ENCODE data around the gene MARVELD2. TPM values are rescaled to one million over a fixed set of nuclear protein-coding genes. Genes with fewer than 3 reads are reported as not detected.
A peak's percentile ranks its signal among the peaks of the same experiment; 100 is the strongest.

Gene MARVELD2
- total and polyA plus RNA-seq, 2 of the 13 experiments (the other 11 are each of a cell fraction or from before 2014, with no cell fraction given): 11.1 to 15.4 TPM

DNA sequence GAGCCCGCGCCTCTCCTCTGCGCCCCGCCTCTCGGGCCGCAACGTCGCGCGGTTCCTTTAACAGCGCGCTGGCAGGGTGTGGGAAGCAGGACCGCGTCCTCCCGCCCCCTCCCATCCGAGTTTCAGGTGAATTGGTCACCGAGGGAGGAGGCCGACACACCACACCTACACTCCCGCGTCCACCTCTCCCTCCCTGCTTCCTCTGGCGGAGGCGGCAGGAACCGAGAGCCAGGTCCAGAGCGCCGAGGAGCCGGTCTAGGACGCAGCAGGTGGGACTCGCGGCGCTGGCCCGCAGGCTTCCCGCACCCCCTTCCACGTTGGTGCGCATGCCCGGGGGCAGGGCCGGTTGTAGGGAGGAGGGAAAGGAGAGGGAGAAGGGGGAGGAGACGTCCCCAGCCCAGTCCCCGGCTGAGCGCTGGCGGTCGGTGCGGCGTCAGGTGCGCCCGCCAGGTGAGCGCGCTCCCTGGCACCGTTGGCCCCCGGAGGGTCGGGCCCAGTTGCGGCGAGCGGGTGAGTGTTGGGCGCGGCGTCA is 77.5 kb downstream of the MARVELD2 start, which contains the start of gene OCLN (continued):
- TF ChIP-seq, protein P1, sequence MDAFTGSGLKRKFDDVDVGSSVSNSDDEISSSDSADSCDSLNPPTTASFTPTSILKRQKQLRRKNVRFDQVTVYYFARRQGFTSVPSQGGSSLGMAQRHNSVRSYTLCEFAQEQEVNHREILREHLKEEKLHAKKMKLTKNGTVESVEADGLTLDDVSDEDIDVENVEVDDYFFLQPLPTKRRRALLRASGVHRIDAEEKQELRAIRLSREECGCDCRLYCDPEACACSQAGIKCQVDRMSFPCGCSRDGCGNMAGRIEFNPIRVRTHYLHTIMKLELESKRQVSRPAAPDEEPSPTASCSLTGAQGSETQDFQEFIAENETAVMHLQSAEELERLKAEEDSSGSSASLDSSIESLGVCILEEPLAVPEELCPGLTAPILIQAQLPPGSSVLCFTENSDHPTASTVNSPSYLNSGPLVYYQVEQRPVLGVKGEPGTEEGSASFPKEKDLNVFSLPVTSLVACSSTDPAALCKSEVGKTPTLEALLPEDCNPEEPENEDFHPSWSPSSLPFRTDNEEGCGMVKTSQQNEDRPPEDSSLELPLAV (CRISPR knock-in tag; conservative IDR thresholded peaks at IDR 0.05; ENCODE audit: low read depth): no peak
- TF ChIP-seq THYN1 (CRISPR knock-in tag; IDR thresholded peaks at IDR 0.05; ENCODE audit: borderline replicate concordance, low read depth) (no peak), ISL2 (CRISPR knock-in tag; IDR thresholded peaks at IDR 0.05) (peak; percentile 6; the same call in 1 of the 2 replicates), SOX5 (CRISPR knock-in tag; IDR thresholded peaks at IDR 0.05; ENCODE audit: borderline replicate concordance) (peak; percentile 60; the same call in 1 of the 2 replicates), ZNF543 (CRISPR knock-in tag; IDR thresholded peaks at IDR 0.05) (peak; percentile 72; the same call in 1 of the 2 replicates), ZNF792 (CRISPR knock-in tag; IDR thresholded peaks at IDR 0.05) (peak; percentile 56; the same call in 1 of the 2 replicates), SIN3A (IDR thresholded peaks at IDR 0.05; ENCODE audit: borderline replicate concordance, low read depth, low read length) (peak; percentile 32; the same call in 1 of the 2 replicates), ZNF607 (CRISPR knock-in tag; IDR thresholded peaks at IDR 0.05; ENCODE audit: borderline replicate concordance) (peak; percentile 78; the same call in 1 of the 2 replicates), ZNF383 (CRISPR knock-in tag; IDR thresholded peaks at IDR 0.05; ENCODE audit: borderline replicate concordance) (0 out of 2 replicates have a peak, but pooled peaks have one; percentile 24), KLF12 (CRISPR knock-in tag; IDR thresholded peaks at IDR 0.05; ENCODE audit: borderline replicate concordance) (0 out of 2 replicates have a peak, but pooled peaks have one; percentile 1), MTERF4 (CRISPR knock-in tag; IDR thresholded peaks at IDR 0.05) (peak; percentile 79), ZSCAN20 (CRISPR knock-in tag; IDR thresholded peaks at IDR 0.05; ENCODE audit: borderline replicate concordance) (no peak), ZSCAN9 (CRISPR knock-in tag; IDR thresholded peaks at IDR 0.05; ENCODE audit: borderline replicate concordance) (no peak), SIX1 (CRISPR knock-in tag; IDR thresholded peaks at IDR 0.05; ENCODE audit: borderline replicate concordance) (no peak), ZNF24 (IDR thresholded peaks at IDR 0.05) (no peak), ZSCAN22 (CRISPR knock-in tag; IDR thresholded peaks at IDR 0.05) (peak; percentile 81), GABPA (IDR thresholded peaks at IDR 0.05; ENCODE audit: low read depth, low read length) (no peak), GABPA (CRISPR knock-in tag; IDR thresholded peaks at IDR 0.05; ENCODE audit: low read depth) (0 out of 2 replicates have a peak, but pooled peaks have one; percentile 7), ZNF615 (CRISPR knock-in tag; IDR thresholded peaks at IDR 0.05; ENCODE audit: borderline replicate concordance) (no peak), ZFYVE20 (CRISPR knock-in tag; IDR thresholded peaks at IDR 0.05; ENCODE audit: borderline replicate concordance, low read depth) (no peak; the same call in 1 of the 2 replicates), ZNF225 (CRISPR knock-in tag; IDR thresholded peaks at IDR 0.05) (no peak), JUNB (CRISPR knock-in tag; IDR thresholded peaks at IDR 0.05; ENCODE audit: borderline replicate concordance) (no peak), ATF7-NPFF (CRISPR knock-in tag; IDR thresholded peaks at IDR 0.05; ENCODE audit: low read depth) (peak; percentile 75), HOXA3 (CRISPR knock-in tag; IDR thresholded peaks at IDR 0.05) (no peak), SSRP1 (CRISPR knock-in tag; IDR thresholded peaks at IDR 0.05) (no peak), ZNF720 (CRISPR knock-in tag; IDR thresholded peaks at IDR 0.05) (no peak)
- TF ChIP-seq, protein P2, sequence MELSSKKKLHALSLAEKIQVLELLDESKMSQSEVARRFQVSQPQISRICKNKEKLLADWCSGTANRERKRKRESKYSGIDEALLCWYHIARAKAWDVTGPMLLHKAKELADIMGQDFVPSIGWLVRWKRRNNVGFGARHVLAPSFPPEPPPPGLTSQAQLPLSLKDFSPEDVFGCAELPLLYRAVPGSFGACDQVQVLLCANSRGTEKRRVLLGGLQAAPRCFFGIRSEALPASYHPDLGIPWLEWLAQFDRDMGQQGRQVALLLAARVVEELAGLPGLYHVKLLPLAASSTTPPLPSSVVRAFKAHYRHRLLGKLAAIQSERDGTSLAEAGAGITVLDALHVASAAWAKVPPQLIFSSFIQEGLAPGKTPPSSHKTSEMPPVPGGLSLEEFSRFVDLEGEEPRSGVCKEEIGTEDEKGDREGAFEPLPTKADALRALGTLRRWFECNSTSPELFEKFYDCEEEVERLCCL (CRISPR knock-in tag; IDR thresholded peaks at IDR 0.05; ENCODE audit: borderline replicate concordance): no peak

Measured in HepG2 (cell line).